ENCODE data around the gene RAB3C. TPM values are rescaled to one million over a fixed set of nuclear protein-coding genes. Genes with fewer than 3 reads are reported as not detected.

Gene RAB3C
- total and polyA plus RNA-seq, 3 experiments from 2014 or later, result not detected

DNA sequence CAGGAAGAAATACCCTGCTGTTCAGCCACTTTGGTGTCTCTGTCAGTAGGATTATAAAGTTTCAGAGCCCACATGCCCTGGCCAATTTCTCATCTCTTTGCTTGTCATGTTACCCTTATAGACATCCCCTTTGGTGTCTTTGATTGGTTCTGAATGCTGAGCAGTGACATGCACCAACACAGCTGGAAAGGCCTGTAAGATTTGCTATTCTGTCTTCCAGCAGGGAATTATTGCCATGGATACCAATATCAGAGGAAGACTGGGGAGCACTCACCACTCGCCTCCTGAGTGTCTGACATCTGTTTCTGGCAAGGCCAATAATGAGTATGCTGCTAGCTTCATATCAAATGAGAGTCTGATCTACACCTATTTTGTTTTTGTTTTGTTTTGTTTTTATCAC lies 34.4 kb downstream of the RAB3C start:
- ChIA-PET CTCF (no interaction called here), POLR2A (no interaction called here)
- no peaks in the 10 kb centered on the region for H3K4me1 Mint-ChIP-seq
- no peak overlapping the region for H3K27ac ChIP-seq (ENCODE audit: low read depth, low read length)
- peaks cover 0 to 2% of the 10 kb centered on the region in 2 donors for H3K27me3 Mint-ChIP-seq
- H3K4me3 Mint-ChIP-seq, result no peak overlapping the region
- no peaks in the 10 kb centered on the region for H3K36me3 Mint-ChIP-seq
- H3K36me3 ChIP-seq (ENCODE audit: insufficient read depth, low read length), result no peaks in the 10 kb centered on the region
- no peak for DNase-seq
- H3K9me3 ChIP-seq (ENCODE audit: low read length), result no peaks in the 10 kb centered on the region
- H3K4me1 ChIP-seq (ENCODE audit: insufficient read depth, low read length), result no peaks in the 10 kb centered on the region
- H3K4me3 ChIP-seq (ENCODE audit: low read length), result no peak overlapping the region
- H3K9me3 Mint-ChIP-seq, result no peaks in the 10 kb centered on the region
- no peaks in the 10 kb centered on the region for H3K27me3 ChIP-seq (ENCODE audit: insufficient read depth, low read length, poor library complexity, severe bottlenecking)
- no peak overlapping the region for H3K27ac Mint-ChIP-seq

DNA sequence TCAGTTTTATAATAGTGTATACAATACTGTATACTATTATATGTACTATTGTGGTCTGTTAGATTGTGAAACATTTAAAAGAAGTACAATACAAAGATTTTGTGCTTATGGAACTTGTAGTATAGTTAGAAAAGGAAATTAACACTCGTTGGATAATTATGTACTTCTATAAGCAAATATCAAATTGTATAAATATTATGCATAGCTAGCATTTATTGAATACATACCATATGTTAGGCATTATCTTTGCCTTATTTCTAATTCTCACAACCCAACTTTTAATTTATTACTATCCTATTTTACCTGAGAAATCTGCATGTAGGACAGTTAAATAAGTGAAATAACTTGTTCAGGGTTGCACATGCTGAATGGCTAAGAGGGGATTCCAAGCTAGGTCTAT lies 37.5 kb downstream of the RAB3C start:
- Histone ChIP-seq H3K4me1 (ENCODE audit: insufficient read depth, low read length) (no peaks in the 10 kb centered on the region), H3K27ac (ENCODE audit: low read depth, low read length) (no peak overlapping the region), H3K9me3 (ENCODE audit: low read length) (no peaks in the 10 kb centered on the region), H3K27me3 (ENCODE audit: insufficient read depth, low read length, poor library complexity, severe bottlenecking) (no peaks in the 10 kb centered on the region), H3K36me3 (ENCODE audit: insufficient read depth, low read length) (no peaks in the 10 kb centered on the region), H3K4me3 (ENCODE audit: low read length) (no peak overlapping the region)
- no peak overlapping the region for H3K4me3 Mint-ChIP-seq
- no peaks in the 10 kb centered on the region for H3K4me1 Mint-ChIP-seq
- H3K9me3 Mint-ChIP-seq, result peaks cover 0 to 2% (median 0%) of the 10 kb centered on the region in 5 donors
- ChIA-PET CTCF (interaction anchor here (1.2 kb wide), 1 partner anchor 9 kb away, joined by 5 read pairs; no protein-coding TSS in a partner anchor), POLR2A (no interaction called here)
- no peaks in the 10 kb centered on the region for H3K27me3 Mint-ChIP-seq
- no peaks in the 10 kb centered on the region for H3K36me3 Mint-ChIP-seq
- DNase-seq, result no peak
- H3K27ac Mint-ChIP-seq, result no peak overlapping the region

DNA sequence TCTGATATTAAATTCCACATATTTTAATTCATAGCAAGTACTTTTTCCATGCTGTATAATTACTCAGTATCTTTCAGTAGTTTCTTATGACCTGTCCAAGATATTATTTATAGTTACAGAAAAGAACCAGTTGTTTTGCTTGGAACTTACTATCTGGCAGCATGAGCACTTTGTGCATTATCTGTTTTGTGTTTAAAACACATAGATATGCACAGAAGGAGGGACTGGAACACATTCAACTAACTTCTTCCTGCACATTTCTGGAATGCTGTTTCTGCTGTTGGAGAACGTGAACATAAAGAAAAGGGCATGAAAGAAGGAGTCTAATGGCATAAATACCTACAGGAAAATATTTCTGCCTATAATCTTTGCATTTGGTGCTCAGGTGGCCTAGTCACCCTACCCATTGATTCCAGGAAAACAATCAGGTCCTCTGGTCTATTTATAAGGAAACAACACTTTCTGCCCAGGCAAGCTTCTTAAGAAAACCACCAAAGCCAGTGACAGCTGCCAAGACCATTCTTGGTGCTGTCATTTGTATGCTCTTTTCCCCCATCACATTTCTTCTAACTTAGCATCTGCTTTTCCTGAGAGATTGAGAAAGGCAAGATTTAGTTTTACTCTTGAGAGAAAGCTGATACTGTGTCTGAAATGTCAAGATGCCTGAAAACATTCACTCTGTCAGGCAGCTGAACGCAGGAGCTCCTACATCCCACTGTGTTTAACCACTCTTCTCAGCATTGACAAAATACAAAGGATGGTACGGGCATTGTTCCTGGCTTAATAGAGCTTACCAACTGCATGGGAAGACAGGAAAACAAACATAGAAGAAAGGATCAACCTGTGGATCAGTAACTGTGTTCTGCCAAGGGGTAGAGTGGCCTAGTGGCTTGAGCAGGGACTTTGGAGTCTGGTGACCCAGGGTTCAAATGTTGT lies 40.3 kb downstream of the RAB3C start:
- no peaks in the 10 kb centered on the region for H3K27me3 ChIP-seq (ENCODE audit: insufficient read depth, low read length, poor library complexity, severe bottlenecking)
- Mint-ChIP-seq H3K27ac (no peak overlapping the region), H3K36me3 (no peaks in the 10 kb centered on the region)

DNA sequence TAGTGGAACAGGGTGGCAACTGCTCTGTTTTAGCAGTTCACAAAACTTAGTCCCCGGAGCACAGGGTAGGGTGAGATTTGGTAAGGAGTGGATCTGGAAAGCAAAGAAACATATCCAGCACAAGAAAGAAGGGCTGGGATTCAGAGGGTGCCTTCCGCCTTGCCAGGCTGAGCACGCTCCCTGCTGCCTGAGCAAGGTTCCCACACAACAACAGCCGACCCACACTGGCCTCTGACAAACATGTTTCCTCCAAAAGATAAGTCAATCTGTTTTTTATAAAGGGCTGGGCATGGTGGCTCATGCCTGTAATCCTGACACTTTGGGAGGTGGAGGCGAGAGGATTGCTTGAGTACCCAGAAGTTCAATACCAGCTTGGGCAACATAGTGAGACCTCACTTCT lies 45.8 kb downstream of the RAB3C start:
- Mint-ChIP-seq H3K27me3 (peaks cover 0 to 3% of the 10 kb centered on the region in 2 donors), H3K36me3 (no peaks in the 10 kb centered on the region), H3K9me3 (peaks cover 0 to 6% (median 0%) of the 10 kb centered on the region in 5 donors), H3K27ac (no peak overlapping the region), H3K4me3 (no peak overlapping the region), H3K4me1 (no peaks in the 10 kb centered on the region)
- no peak overlapping the region for H3K27ac ChIP-seq (ENCODE audit: low read depth, low read length)
- H3K9me3 ChIP-seq (ENCODE audit: low read length), result no peaks in the 10 kb centered on the region
- ChIA-PET POLR2A (no interaction called here), CTCF (interaction anchor here (1.4 kb wide), 1 partner anchor 9 kb away, joined by 5 read pairs; no protein-coding TSS in a partner anchor)
- H3K36me3 ChIP-seq (ENCODE audit: insufficient read depth, low read length), result no peaks in the 10 kb centered on the region
- H3K4me1 ChIP-seq (ENCODE audit: insufficient read depth, low read length), result no peaks in the 10 kb centered on the region
- H3K4me3 ChIP-seq (ENCODE audit: low read length), result no peak overlapping the region
- no peak for DNase-seq
- H3K27me3 ChIP-seq (ENCODE audit: insufficient read depth, low read length, poor library complexity, severe bottlenecking), result no peaks in the 10 kb centered on the region

More for the DNA sequence above, 40.3 kb downstream of the RAB3C start:
- Mint-ChIP-seq H3K4me3 (no peak overlapping the region), H3K27me3 (no peaks in the 10 kb centered on the region), H3K4me1 (no peaks in the 10 kb centered on the region), H3K9me3 (peaks cover 0 to 2% (median 0%) of the 10 kb centered on the region in 5 donors)
- ChIA-PET POLR2A (no interaction called here), CTCF (no interaction called here)
- Histone ChIP-seq H3K36me3 (ENCODE audit: insufficient read depth, low read length) (no peaks in the 10 kb centered on the region), H3K4me1 (ENCODE audit: insufficient read depth, low read length) (no peaks in the 10 kb centered on the region), H3K9me3 (ENCODE audit: low read length) (no peaks in the 10 kb centered on the region), H3K27ac (ENCODE audit: low read depth, low read length) (no peak overlapping the region), H3K4me3 (ENCODE audit: low read length) (no peak overlapping the region)
- no peak for DNase-seq

DNA sequence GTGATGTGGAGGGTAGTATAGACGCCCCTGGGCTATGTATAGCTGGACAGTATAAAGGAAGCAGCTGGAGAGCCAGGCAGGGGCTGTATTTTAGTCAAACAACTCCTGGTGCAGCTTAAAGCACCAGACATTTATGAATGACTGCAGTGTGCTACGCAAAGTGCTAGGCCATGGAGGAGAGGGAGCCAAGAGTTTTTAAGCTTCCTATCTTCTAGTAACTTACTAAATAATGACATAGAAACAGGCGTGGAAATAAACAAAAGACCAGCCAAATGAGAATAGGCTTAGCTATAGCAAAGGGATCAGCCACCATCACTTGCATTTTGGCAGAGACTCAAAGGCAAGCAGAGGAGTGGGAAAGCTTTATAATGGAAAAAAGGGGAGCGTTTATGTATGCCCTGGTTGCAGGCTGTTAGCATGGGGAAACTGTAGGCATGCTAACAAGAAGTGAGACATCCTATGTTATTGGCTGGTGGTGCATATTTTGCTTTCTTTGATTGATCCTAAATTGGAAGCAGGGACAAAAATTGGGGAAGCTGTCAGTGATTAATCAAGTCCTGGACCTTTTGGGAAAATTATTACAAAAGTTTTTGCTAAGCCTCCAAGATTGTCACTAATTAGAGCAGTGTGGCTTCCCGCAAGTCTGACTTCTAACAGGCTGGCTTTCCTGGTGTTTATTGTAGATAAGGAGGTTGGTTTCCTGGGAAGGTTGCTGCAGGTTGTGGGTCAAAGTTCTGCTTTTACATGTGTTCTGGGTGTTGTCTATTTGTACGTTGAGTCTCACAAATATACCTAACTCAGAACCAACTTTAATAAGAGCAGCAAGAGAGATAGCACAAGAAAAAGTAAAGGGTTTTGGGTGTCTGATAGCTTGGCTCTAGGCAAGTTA lies 46.6 kb downstream of the RAB3C start:
- H3K27ac ChIP-seq (ENCODE audit: low read depth, low read length), result no peak overlapping the region
- CTCF ChIA-PET, result interaction anchor here (1.4 kb wide), 1 partner anchor 10 kb away, joined by 5 read pairs; no protein-coding TSS in a partner anchor
- H3K27me3 ChIP-seq (ENCODE audit: insufficient read depth, low read length, poor library complexity, severe bottlenecking), result no peaks in the 10 kb centered on the region
- no peak for DNase-seq
- no peak overlapping the region for H3K4me3 ChIP-seq (ENCODE audit: low read length)
- H3K9me3 Mint-ChIP-seq, result peaks cover 0 to 6% (median 0%) of the 10 kb centered on the region in 5 donors
- no peaks in the 10 kb centered on the region for H3K4me1 Mint-ChIP-seq
- POLR2A ChIA-PET, result no interaction called here
- no peaks in the 10 kb centered on the region for H3K36me3 Mint-ChIP-seq
- H3K9me3 ChIP-seq (ENCODE audit: low read length), result no peaks in the 10 kb centered on the region
- peaks cover 0 to 3% of the 10 kb centered on the region in 2 donors for H3K27me3 Mint-ChIP-seq
- H3K4me3 Mint-ChIP-seq, result no peak overlapping the region
- H3K36me3 ChIP-seq (ENCODE audit: insufficient read depth, low read length), result no peaks in the 10 kb centered on the region
- H3K4me1 ChIP-seq (ENCODE audit: insufficient read depth, low read length), result no peaks in the 10 kb centered on the region
- no peak overlapping the region for H3K27ac Mint-ChIP-seq

DNA sequence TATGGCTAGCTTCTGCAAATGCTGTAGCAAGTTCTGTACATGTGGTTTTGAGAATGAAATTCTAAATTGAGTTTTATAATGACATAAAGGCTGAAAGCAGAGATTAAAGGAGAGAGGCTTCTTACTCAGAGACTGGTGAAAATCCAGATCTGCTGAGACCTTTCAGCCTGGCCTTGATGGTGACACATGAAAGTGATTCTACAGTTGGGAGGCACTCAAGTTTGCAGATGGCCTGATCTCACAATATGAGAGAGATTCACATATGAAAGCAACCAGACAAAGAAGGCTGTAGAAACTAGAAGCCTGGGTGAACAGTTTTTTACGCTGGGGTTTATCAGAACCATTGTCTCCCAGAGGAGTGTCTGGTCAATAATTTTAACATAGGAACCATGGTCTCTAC lies 49.0 kb downstream of the RAB3C start:
- DNase-seq, result no peak
- peaks cover 0 to 3% of the 10 kb centered on the region in 2 donors for H3K27me3 Mint-ChIP-seq
- Histone ChIP-seq H3K36me3 (ENCODE audit: insufficient read depth, low read length) (no peaks in the 10 kb centered on the region), H3K4me1 (ENCODE audit: insufficient read depth, low read length) (no peaks in the 10 kb centered on the region), H3K27ac (ENCODE audit: low read depth, low read length) (no peak overlapping the region), H3K4me3 (ENCODE audit: low read length) (no peak overlapping the region), H3K27me3 (ENCODE audit: insufficient read depth, low read length, poor library complexity, severe bottlenecking) (no peaks in the 10 kb centered on the region), H3K9me3 (ENCODE audit: low read length) (no peaks in the 10 kb centered on the region)
- ChIA-PET POLR2A (no interaction called here), CTCF (no interaction called here)
- no peak overlapping the region for H3K27ac Mint-ChIP-seq
- no peaks in the 10 kb centered on the region for H3K36me3 Mint-ChIP-seq
- peaks cover 0 to 6% (median 0%) of the 10 kb centered on the region in 5 donors for H3K9me3 Mint-ChIP-seq
- H3K4me1 Mint-ChIP-seq, result no peaks in the 10 kb centered on the region
- H3K4me3 Mint-ChIP-seq, result no peak overlapping the region

DNA sequence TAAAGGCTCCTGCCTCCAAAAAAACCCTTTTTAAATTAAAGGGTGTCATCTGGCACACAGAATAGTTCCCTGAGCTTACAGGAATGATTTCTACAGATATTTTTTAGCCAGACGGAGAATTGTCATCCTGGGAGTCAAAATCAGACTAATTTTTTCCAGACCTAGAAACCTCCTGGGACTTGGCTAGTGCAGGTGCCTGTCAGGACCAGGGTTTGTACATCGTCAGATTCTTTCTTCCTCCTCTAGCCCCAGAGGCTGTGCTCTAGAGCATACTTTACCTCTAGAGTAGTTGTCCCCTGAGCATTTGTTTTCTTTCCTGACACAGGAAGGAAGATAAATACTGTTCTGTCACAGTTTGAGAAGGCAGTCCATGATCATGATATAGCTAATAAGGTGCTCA lies 52.5 kb downstream of the RAB3C start:
- Mint-ChIP-seq H3K27me3 (no peaks in the 10 kb centered on the region), H3K36me3 (no peaks in the 10 kb centered on the region), H3K4me1 (no peaks in the 10 kb centered on the region), H3K4me3 (no peak overlapping the region), H3K27ac (no peak overlapping the region), H3K9me3 (no peaks in the 10 kb centered on the region)
- no peak for DNase-seq
- Histone ChIP-seq H3K36me3 (ENCODE audit: insufficient read depth, low read length) (no peaks in the 10 kb centered on the region), H3K4me3 (ENCODE audit: low read length) (no peak overlapping the region), H3K27me3 (ENCODE audit: insufficient read depth, low read length, poor library complexity, severe bottlenecking) (no peaks in the 10 kb centered on the region), H3K4me1 (ENCODE audit: insufficient read depth, low read length) (no peaks in the 10 kb centered on the region), H3K27ac (ENCODE audit: low read depth, low read length) (no peak overlapping the region), H3K9me3 (ENCODE audit: low read length) (no peaks in the 10 kb centered on the region)
- POLR2A ChIA-PET, result no interaction called here
- CTCF ChIA-PET, result no interaction called here

DNA sequence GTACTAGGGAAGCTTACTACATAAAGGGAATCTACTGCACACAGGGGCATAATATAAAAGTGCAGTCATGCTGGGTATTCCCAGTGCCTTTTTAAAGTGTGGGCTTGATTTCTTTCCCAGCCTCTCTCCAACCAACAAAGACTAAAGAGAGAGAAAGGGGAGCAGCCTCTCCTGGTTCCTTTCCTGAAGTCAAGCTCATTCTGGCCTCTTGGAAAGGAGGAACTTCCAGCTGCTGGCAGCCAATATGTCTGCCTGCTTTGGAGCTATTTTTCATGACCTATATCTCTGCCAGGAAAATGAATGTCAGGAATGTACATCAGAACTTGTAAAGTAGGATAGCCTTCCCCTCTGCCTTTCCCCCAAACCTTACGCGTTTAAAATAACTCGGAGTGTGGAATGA lies 57.1 kb downstream of the RAB3C start:
- Mint-ChIP-seq H3K36me3 (no peaks in the 10 kb centered on the region), H3K27me3 (no peaks in the 10 kb centered on the region), H3K4me1 (no peaks in the 10 kb centered on the region), H3K9me3 (no peaks in the 10 kb centered on the region), H3K27ac (no peak overlapping the region), H3K4me3 (no peak overlapping the region)
- Histone ChIP-seq H3K36me3 (ENCODE audit: insufficient read depth, low read length) (no peaks in the 10 kb centered on the region), H3K9me3 (ENCODE audit: low read length) (no peaks in the 10 kb centered on the region), H3K4me3 (ENCODE audit: low read length) (no peak overlapping the region), H3K4me1 (ENCODE audit: insufficient read depth, low read length) (no peaks in the 10 kb centered on the region), H3K27ac (ENCODE audit: low read depth, low read length) (no peak overlapping the region), H3K27me3 (ENCODE audit: insufficient read depth, low read length, poor library complexity, severe bottlenecking) (no peaks in the 10 kb centered on the region)
- ChIA-PET CTCF (no interaction called here), POLR2A (no interaction called here)
- DNase-seq, result no peak

All from CD8-positive, alpha-beta memory T cell (primary cell).